Cerebellar nuclear complex (tissue), 1 donor: Measurements from ENCODE around the gene COP1.
"Not testable (repeated sequence)": the region's sequence is repeated elsewhere in the genome, so short reads cannot be mapped to it uniquely, and the experiment has no call there.

ENCODE experiments used
- DNase-seq, 2 experiments: peaks; one replicate each; lab custom pipeline; 2025; lab: John Stamatoyannopoulos, UW

Gene COP1

DNA sequence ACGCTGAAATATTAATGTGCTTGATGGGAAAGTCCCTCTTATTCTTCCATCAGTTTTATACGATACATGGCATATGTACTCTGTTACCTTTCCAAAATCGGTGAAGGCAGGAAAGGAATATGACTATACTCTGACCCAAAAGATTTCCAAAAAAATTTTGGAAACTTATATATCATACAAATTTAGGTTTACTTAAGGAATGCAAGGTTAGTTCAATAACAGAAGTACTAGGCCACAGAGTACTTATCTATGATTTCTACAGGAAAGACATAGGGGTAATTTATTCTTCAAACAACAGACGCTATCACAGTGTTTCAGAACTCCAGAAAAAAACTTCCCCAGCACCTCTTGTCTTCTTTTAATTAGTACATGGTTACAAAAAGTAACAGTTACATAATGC is 84.8 kb downstream of the COP1 start:
- DNase-seq = no peak

DNA sequence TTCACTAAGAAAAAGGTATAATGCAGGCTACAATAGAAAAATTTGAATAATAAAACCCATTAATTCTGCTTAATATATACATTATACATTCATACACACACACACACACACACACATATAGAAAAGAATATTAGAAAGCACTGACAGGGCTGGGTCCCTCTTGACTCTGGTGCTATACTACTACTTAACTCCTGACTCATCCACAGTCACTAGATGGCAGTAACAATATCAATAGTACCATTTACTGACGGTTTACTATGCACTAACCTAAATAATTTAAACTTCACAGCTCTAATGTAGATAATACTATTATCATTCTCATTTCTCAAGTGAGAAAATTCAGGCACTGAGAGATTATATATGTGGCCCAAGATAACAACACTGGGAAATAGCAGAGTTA is 87.5 kb downstream of the COP1 start:
- no peak for DNase-seq

GRCh38 chr1:176118985-176119384 is 88.1 kb downstream of the COP1 start:
- DNase-seq = no peak

GRCh38 chr1:176111835-176112234 is 95.3 kb downstream of the COP1 start:
- no peak for DNase-seq

DNA sequence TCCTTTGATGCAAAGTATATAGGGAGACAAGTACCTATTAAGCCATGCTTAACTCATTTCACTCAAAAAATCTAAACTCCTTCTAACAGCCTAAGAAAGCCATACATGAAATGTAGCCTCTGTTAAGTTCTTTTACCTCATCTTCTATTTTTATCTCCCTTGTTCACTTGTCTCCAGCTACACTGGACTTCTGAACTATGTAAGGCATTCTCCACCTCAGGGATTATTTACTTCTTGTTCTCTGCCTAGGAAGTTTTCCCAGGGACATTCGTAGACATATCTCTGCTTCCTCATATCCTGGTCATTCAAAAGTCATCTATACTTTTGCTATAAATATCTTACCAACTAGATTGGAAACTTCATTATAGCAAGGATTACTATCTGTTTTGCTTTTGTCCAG is 96.9 kb downstream of the COP1 start:
- no peak for DNase-seq

- no peak for DNase-seq
These were observed 104.2 kb downstream of the COP1 start for GRCh38 chr1:176102768-176103350.

GRCh38 chr1:176101951-176102642 is 105.0 kb downstream of the COP1 start:
- DNase-seq = no peak

GRCh38 chr1:176098560-176098959 is 108.5 kb downstream of the COP1 start:
- DNase-seq = no peak

- DNase-seq = no peak
These were observed 111.1 kb downstream of the COP1 start for GRCh38 chr1:176096015-176096414.

- no peak for DNase-seq
These were observed 116.3 kb downstream of the COP1 start for GRCh38 chr1:176090766-176091165.

DNA sequence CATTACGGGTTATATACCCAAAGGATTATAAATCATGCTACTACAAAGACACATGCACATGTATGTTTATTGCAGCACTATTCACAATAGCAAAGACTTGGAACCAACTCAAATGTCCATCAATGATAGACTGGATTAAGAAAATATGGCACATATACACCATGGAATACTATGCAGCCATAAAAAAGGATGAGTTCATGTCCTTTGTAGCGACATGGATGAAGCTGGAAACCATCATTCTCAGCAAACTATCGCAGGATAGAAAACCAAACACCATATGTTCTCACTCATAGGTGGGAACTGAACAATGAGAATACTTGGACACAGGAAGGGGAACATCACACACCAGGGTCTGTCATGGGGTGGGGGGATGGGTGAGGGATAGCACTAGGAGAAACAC is 119.3 kb downstream of the COP1 start:
- not testable (repeated sequence) for DNase-seq

- DNase-seq = no peak
These were observed 133.4 kb downstream of the COP1 start for GRCh38 chr1:176073524-176074157.

GRCh38 chr1:176068901-176069300 is 138.2 kb downstream of the COP1 start:
- DNase-seq = no peak

DNA sequence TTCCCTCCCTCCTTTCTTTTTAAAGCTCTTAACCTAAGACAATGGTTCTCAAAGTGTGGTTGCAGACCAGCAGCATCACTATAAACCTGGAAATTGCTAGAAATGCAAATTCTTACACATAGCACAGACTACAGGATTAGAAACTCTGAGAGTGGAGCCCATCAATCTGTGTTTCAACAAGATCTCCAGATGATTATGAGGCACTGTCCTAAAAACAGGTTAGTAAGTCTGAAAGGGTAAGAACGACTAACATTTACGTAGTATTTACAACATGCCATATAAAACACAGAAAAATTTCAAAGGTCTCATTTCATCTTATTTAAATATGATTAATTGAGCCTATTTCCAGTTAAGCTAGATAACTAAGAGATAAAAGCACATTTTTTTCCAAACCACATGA is 138.8 kb downstream of the COP1 start:
- DNase-seq = no peak

- DNase-seq = no peak
These were observed 140.4 kb downstream of the COP1 start for GRCh38 chr1:176066709-176067108.

DNA sequence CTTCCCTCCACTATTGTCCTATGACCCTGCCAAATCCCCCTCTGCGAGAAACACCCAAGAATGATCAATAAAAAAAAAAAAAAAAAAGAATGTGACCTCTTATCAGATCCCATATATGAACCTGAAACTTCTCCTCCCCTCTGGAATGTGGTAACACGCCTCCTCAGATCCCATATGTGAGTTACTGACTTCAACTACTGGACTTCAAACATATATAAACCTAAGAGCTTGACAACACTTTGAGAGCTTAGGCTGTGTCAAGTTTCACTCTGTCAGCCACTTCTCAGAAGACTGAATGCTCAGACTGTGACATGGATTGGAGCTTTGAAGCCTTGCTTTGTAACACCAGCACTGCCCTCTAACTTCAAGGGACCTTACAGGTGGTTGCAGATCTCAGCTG is 148.4 kb downstream of the COP1 start:
- DNase-seq = no peak

DNA sequence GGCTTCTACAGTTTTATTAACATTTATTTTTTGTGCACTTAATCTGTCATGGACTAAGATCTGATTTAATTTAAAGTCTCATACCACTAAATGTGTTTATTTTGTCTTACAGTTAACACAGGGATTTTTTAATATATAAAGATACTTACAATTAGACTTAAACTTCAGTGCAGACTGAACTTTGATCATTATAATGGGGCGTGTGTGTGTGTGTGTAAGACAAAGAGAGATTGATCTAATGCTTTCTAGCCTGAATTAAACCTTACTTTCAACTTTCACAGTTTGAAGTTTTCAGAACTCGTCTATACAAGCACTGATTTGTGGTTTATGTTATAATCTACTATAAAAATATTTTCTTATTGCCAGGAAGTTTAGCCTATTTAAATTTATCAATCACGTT is 150.8 kb downstream of the COP1 start:
- no peak for DNase-seq

DNA sequence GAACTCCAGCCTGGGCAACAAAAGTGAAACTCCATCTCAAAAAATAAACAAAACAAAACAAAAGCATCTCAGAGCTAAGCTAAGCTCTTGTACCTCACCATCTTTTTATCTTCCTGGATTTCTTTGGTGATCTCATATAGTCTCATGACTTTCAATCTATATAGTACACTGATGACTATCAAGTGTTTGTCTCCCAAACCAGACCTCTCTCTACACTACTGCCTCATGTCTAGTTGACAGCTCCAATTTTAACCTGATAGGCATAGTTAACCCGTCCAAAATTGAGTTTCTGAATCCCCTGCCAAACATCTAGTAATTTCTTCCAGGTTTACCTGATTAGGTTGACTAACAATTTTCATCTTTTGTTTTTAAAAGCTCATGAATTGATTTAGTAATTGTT is 151.7 kb downstream of the COP1 start:
- no peak for DNase-seq

DNA sequence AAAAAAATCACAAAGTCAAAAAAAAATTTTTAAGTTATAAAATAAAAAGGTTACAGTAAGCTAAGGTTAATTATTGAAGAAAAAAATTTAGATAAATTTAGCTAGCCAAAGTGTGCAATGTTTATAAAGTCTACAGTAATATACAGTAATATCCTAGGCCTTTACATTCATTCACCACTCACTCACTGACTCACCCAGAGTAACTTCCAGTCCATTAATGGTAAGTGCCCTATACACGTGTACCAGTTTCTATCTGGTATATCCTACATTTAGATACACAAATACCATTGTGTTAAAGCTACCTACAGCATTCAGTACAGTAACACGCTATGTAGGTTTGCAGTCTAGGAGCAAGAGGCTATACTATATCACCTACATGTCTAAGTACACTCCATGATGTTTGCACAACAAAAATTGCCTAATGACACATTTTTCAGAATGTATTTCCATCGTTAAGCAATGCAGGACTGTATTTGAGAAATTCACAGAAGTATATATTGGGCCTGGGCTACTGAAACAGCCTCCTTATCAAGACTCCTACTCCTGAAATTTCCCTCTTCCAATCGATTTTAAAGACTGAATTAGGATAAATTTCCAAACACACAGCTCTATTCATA is 155.1 kb downstream of the COP1 start:
- DNase-seq = no peak

- DNase-seq = no peak
These were observed 155.7 kb downstream of the COP1 start for GRCh38 chr1:176051402-176051801.

- no peak for DNase-seq
These were observed 157.5 kb downstream of the COP1 start for GRCh38 chr1:176049582-176049981.

DNA sequence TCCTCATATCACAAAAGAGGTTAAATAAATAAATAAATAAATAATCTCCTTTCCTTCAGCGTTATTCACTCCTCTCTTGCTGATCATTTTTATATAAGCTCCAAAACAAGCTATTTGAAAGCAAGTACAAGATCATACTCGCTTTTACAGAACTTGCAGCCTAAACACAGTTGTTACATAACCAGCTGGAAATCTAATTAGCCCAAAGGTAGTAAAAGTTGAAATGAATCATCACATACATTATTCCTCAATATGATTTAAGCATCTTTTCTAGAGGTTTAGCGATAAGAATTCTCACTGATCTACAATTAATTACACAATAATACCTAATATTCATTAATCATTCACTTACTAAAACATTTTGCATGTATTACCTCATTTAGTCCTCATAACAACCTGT is 160.2 kb downstream of the COP1 start:
- DNase-seq = no peak

- DNase-seq = no peak
These were observed 163.5 kb downstream of the COP1 start for GRCh38 chr1:176043537-176043936.
